ENCODE measurements around the gene STK25. TPM values are rescaled to one million over a fixed set of nuclear protein-coding genes. Genes with fewer than 3 reads are reported as not detected.

STK25 gene
- total RNA-seq, 2 experiments from 2014 or later: 76.1 to 81.3 TPM

- no peak overlapping the region for H3K4me3 Mint-ChIP-seq
- intact Hi-C loops (cut with DNase I, micrococcal nuclease): no loop called here
- H3K4me1 ChIP-seq (ENCODE audit: insufficient read depth, low read length): no peaks in the 10 kb centered on the region
- no peaks in the 10 kb centered on the region for H3K27me3 ChIP-seq (ENCODE audit: control insufficient read depth in 1 of 2, insufficient read depth in 2 of 2, low read length in 2 of 2)
- no peak overlapping the region for H3K27ac ChIP-seq (ENCODE audit: low read depth in 1 of 2, low read length in 2 of 2)
- TF ChIP-seq, protein P1, sequence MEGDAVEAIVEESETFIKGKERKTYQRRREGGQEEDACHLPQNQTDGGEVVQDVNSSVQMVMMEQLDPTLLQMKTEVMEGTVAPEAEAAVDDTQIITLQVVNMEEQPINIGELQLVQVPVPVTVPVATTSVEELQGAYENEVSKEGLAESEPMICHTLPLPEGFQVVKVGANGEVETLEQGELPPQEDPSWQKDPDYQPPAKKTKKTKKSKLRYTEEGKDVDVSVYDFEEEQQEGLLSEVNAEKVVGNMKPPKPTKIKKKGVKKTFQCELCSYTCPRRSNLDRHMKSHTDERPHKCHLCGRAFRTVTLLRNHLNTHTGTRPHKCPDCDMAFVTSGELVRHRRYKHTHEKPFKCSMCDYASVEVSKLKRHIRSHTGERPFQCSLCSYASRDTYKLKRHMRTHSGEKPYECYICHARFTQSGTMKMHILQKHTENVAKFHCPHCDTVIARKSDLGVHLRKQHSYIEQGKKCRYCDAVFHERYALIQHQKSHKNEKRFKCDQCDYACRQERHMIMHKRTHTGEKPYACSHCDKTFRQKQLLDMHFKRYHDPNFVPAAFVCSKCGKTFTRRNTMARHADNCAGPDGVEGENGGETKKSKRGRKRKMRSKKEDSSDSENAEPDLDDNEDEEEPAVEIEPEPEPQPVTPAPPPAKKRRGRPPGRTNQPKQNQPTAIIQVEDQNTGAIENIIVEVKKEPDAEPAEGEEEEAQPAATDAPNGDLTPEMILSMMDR (IDR thresholded peaks at IDR 0.05): no peak
- H3K27me3 Mint-ChIP-seq: peaks cover 3% of the 10 kb centered on the region
- CTCF ChIA-PET: no interaction called here
- no peaks in the 10 kb centered on the region for H3K36me3 ChIP-seq (ENCODE audit: insufficient read depth, low read length)
- ATAC-seq (ENCODE audit: poor library complexity) (no peak), DNase-seq (no peak)
- H3K4me1 Mint-ChIP-seq (ENCODE audit: low read depth): no peaks in the 10 kb centered on the region
- POLR2A ChIA-PET: no interaction called here
- no peaks in the 10 kb centered on the region for H3K9me3 Mint-ChIP-seq
- H3K36me3 Mint-ChIP-seq (ENCODE audit: low read depth): peaks cover 10% of the 10 kb centered on the region
- H3K27ac Mint-ChIP-seq: no peak overlapping the region
- no peaks in the 10 kb centered on the region for H3K9me3 ChIP-seq (ENCODE audit: control insufficient read depth in 1 of 2, insufficient read depth in 1 of 2, low read length in 2 of 2)
- H3K4me3 ChIP-seq (ENCODE audit: low read length): no peak overlapping the region
Observed at GRCh38 chr2:241482126-241482955, 26.0 kb downstream of the STK25 start.

GRCh38 chr2:241481687-241482086, 26.7 kb downstream of the STK25 start:
- intact Hi-C loops (cut with DNase I, micrococcal nuclease): no loop called here
- Histone ChIP-seq H3K27ac (ENCODE audit: low read depth in 1 of 2, low read length in 2 of 2) (no peak overlapping the region), H3K9me3 (ENCODE audit: control insufficient read depth in 1 of 2, insufficient read depth in 1 of 2, low read length in 2 of 2) (no peaks in the 10 kb centered on the region), H3K4me1 (ENCODE audit: insufficient read depth, low read length) (no peaks in the 10 kb centered on the region), H3K4me3 (ENCODE audit: low read length) (no peak overlapping the region), H3K36me3 (ENCODE audit: insufficient read depth, low read length) (no peaks in the 10 kb centered on the region), H3K27me3 (ENCODE audit: control insufficient read depth in 1 of 2, insufficient read depth in 2 of 2, low read length in 2 of 2) (no peaks in the 10 kb centered on the region)
- no peak overlapping the region for H3K4me3 Mint-ChIP-seq
- H3K4me1 Mint-ChIP-seq (ENCODE audit: low read depth): no peaks in the 10 kb centered on the region
- DNase-seq: no peak
- H3K36me3 Mint-ChIP-seq (ENCODE audit: low read depth): peaks cover 12% of the 10 kb centered on the region
- no peak for ATAC-seq (ENCODE audit: poor library complexity)
- TF ChIP-seq, protein P1 (IDR thresholded peaks at IDR 0.05): no peak
- H3K27me3 Mint-ChIP-seq: peaks cover 3% of the 10 kb centered on the region
- H3K9me3 Mint-ChIP-seq: no peaks in the 10 kb centered on the region
- H3K27ac Mint-ChIP-seq: no peak overlapping the region
- POLR2A ChIA-PET: no interaction called here
- CTCF ChIA-PET: no interaction called here

DNA sequence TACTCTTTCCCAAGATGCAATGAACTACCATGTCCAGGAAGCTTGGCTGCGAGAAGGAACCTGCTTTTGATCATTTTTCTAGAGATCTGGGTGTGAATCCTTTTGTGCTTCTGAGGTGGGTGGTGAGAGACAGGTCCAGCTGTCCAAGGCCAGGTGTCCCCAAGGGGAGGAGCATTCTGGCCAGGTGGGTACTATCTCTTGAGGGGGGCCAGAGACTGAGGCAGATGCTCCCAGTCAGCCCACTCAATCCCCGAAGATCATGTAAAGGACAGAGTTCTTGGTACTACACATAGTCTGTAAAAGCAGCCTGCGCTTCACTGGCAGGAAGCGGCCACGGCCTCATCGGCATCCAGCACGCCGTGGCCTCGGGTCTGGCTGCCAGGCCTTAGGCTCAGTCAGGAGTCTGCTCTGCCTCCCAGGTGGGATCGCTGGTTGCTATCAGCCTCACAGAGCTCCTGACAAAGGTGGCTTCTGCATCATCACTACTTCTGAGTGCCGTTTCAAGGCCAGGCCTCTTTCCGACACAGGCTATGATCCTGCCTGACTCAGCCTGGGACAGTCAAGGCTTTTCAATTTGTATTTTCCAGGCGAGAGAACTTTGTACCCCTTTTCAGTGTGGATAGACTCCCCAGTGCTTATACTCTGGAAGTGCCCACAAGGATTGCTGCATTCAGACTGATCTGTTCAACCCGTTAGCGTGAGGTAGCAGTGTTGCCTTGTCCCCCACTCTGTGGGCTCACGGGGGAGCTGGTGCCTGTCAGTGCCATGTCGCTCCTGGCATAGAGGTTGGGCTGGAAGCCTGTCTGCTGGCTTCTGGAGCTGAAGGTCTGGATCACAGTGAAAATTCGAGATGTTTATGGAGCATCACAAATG, 29.1 kb downstream of the STK25 start:
- Mint-ChIP-seq H3K27ac (no peak overlapping the region), H3K36me3 (ENCODE audit: low read depth) (peaks cover 12% of the 10 kb centered on the region), H3K27me3 (peaks cover 3% of the 10 kb centered on the region), H3K4me1 (ENCODE audit: low read depth) (no peaks in the 10 kb centered on the region), H3K9me3 (no peaks in the 10 kb centered on the region), H3K4me3 (no peak overlapping the region)
- ChIA-PET POLR2A (no interaction called here), CTCF (no interaction called here)
- Histone ChIP-seq H3K27ac (ENCODE audit: low read depth in 1 of 2, low read length in 2 of 2) (no peak overlapping the region), H3K9me3 (ENCODE audit: control insufficient read depth in 1 of 2, insufficient read depth in 1 of 2, low read length in 2 of 2) (no peaks in the 10 kb centered on the region), H3K27me3 (ENCODE audit: control insufficient read depth in 1 of 2, insufficient read depth in 2 of 2, low read length in 2 of 2) (peaks cover 0 to under 1% of the 10 kb centered on the region in 2 experiments), H3K4me1 (ENCODE audit: insufficient read depth, low read length) (no peaks in the 10 kb centered on the region), H3K36me3 (ENCODE audit: insufficient read depth, low read length) (no peaks in the 10 kb centered on the region), H3K4me3 (ENCODE audit: low read length) (no peak overlapping the region)
- intact Hi-C loops (cut with DNase I, micrococcal nuclease): no loop called here
- TF ChIP-seq, protein P1 (IDR thresholded peaks at IDR 0.05): no peak
- DNase-seq (no peak), ATAC-seq (ENCODE audit: poor library complexity) (no peak)
